Central memory CD8-positive, alpha-beta T cell (primary cell): Measurements from ENCODE around the gene AFTPH.
A peak's percentile ranks its signal among the peaks of the same experiment; 100 is the strongest.

ENCODE experiments used
- ATAC-seq: fragments of 150-1000 bp; cut with Tn5 transposase; replicated peaks from 2 replicates; pipeline ENCODE4 v1.10.0; 2022; ENCODE audit warnings: mild to moderate bottlenecking, moderate FRiP score, moderate number of reproducible peaks; ENCODE audit not compliant: poor library complexity, severe bottlenecking; ENCODE audit errors: extremely low read depth
- DNase-seq, 2 donors: peaks; one replicate each; pipeline ENCODE4 v3.0.0; 2021; ENCODE audit warnings: low spot score in 2 of 2
- H3K27ac Mint-ChIP-seq: one replicate; pipeline ENCODE4 v1.8.0; 2022; ENCODE audit warnings: low read depth, mild to moderate bottlenecking, moderate library complexity, mixed read lengths
- H3K27me3 Mint-ChIP-seq: one replicate; pipeline ENCODE4 v1.8.0; 2022; ENCODE audit warnings: mixed read lengths
- H3K36me3 Mint-ChIP-seq: one replicate; pipeline ENCODE4 v1.8.0; 2022; ENCODE audit warnings: mild to moderate bottlenecking, moderate library complexity, mixed read lengths; ENCODE audit not compliant: insufficient read depth
- H3K4me1 Mint-ChIP-seq: one replicate; pipeline ENCODE4 v1.8.0; 2022; ENCODE audit warnings: mixed read lengths
- H3K4me3 Mint-ChIP-seq: one replicate; pipeline ENCODE4 v1.8.0; 2022; ENCODE audit warnings: mild to moderate bottlenecking, moderate library complexity, mixed read lengths
- H3K9me3 Mint-ChIP-seq: one replicate; pipeline ENCODE4 v1.8.0; 2022; ENCODE audit warnings: mixed read lengths

Gene AFTPH

DNA sequence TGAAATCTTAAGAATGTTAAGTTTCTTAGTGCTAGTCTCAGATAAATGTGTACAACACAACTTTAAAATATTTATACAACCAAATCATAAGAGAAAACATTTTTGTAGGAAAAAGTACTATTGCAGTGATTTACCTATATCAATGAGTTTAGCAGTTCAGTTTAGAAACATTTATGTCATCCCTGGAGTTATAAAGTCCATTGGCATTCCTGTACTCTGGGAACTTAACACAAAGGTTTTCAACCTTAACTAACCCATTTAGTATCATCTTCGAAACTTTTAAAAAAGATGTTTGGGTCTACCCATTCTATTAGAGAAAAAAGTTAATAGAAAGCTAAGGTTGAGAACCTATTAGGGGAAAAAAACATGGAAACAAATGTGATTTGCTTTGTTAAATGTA lies 10.9 kb downstream of the AFTPH start:
- Mint-ChIP-seq H3K9me3 (no peaks in the 10 kb centered on the region), H3K27ac (no peak overlapping the region), H3K4me3 (no peak overlapping the region), H3K4me1 (peaks cover 51% of the 10 kb centered on the region), H3K27me3 (no peaks in the 10 kb centered on the region), H3K36me3 (peaks cover 12% of the 10 kb centered on the region)
- ATAC-seq (no peak), DNase-seq (no peak)

DNA sequence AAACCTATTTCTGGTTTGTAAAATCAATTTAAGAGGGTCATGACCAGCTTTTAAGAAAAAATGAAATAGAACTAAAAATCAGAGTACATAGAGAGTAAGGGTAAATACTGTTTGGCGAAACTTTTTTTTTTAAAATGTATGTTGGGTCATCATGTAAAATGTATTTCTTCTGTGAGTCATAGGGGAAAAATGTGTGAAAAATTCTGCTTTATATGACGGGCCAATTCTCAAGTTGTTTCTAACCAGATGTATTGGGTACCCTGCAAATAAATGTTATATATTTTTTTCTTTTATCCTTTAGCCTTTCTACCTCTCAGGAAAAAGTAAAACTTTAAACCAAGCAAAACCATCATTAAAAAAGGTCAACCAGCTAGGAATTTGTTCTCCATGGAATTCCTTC lies 13.9 kb downstream of the AFTPH start:
- ATAC-seq (no peak), DNase-seq (no peak)
- Mint-ChIP-seq H3K4me1 (peaks cover 48% of the 10 kb centered on the region), H3K27me3 (no peaks in the 10 kb centered on the region), H3K4me3 (no peak overlapping the region), H3K9me3 (no peaks in the 10 kb centered on the region), H3K27ac (no peak overlapping the region), H3K36me3 (peaks cover 11% of the 10 kb centered on the region)

DNA sequence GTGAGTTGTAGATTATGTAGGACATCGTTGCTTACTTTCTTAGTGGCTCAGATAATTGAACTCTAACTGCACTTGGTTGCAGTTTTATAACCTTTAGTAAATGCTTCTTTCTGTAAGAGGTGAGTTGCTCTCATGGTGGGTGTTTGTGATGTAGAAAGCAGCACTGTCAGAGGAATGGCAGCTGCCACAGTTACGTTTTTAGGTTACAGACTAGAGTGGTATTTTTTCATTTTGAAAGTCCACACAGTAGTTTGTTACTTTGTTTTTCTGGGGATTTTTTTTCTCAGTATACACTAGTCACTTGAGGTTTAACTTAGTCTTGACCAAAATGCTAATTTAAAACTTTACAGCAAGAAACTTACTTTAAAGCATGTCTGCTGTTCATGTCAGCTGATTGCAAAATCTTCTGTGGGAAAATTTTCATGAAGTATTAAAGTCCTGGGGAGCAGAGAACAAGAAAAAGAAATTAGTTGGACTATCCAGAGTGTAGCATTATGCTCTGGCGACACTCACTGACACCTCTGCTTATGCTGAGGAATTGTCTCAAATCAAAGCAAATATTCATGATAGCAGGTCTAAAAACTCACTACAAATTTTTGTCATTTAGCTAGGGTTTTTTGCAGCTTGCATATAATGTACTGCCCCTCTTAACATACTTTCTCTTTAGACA lies 14.8 kb downstream of the AFTPH start:
- no peak overlapping the region for H3K27ac Mint-ChIP-seq
- H3K9me3 Mint-ChIP-seq = no peaks in the 10 kb centered on the region
- peaks cover 55% of the 10 kb centered on the region for H3K4me1 Mint-ChIP-seq
- H3K4me3 Mint-ChIP-seq = no peak overlapping the region
- DNase-seq (no peak), ATAC-seq (no peak)
- H3K27me3 Mint-ChIP-seq = no peaks in the 10 kb centered on the region
- H3K36me3 Mint-ChIP-seq = peaks cover 11% of the 10 kb centered on the region

DNA sequence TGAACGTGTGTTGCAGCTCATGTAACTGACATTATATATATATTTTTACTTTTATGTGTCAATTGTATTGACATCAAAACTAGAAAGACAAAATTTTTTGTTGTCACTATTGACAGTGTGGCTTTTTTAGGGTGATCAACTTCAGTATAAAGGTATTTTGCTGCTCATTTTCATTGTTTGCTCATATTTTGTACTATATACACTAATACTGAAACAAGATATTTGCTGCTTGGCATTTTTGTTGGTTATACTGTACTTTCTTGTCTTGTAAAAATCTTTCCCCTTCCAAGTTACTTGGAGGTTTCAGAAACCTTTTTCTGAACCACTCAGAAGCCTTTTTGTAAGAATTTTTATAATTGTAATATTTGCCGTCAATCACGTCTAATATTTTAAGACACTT lies 16.5 kb downstream of the AFTPH start:
- peaks cover 49% of the 10 kb centered on the region for H3K4me1 Mint-ChIP-seq

DNA sequence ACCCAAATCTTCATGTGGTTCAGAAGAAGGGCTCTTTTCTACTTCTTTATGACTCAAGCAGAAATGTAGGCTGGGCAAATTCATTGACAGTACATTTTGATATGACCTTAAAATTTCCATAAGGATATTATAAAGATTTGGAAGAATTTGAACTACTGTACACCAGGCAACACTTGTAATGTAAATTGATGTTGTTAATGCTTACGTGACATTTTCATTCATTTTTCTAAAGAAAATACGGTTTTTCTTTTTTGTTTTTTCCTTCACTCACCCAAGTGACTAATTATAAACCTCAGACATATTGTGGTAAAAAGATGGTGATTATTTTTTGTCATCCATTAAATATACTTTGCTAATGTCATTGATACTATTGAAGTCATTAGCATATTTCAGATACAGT lies 17.4 kb downstream of the AFTPH start:
- DNase-seq = no peak
- Mint-ChIP-seq H3K27me3 (no peaks in the 10 kb centered on the region), H3K27ac (no peak overlapping the region), H3K36me3 (peaks cover 9% of the 10 kb centered on the region), H3K9me3 (no peaks in the 10 kb centered on the region), H3K4me1 (peaks cover 42% of the 10 kb centered on the region), H3K4me3 (no peak overlapping the region)
- no peak for ATAC-seq

More for the DNA sequence above, 16.5 kb downstream of the AFTPH start:
- H3K4me3 Mint-ChIP-seq = no peak overlapping the region
- H3K27me3 Mint-ChIP-seq = no peaks in the 10 kb centered on the region
- H3K9me3 Mint-ChIP-seq = no peaks in the 10 kb centered on the region
- DNase-seq (no peak), ATAC-seq (no peak)
- H3K27ac Mint-ChIP-seq = no peak overlapping the region
- peaks cover 11% of the 10 kb centered on the region for H3K36me3 Mint-ChIP-seq

DNA sequence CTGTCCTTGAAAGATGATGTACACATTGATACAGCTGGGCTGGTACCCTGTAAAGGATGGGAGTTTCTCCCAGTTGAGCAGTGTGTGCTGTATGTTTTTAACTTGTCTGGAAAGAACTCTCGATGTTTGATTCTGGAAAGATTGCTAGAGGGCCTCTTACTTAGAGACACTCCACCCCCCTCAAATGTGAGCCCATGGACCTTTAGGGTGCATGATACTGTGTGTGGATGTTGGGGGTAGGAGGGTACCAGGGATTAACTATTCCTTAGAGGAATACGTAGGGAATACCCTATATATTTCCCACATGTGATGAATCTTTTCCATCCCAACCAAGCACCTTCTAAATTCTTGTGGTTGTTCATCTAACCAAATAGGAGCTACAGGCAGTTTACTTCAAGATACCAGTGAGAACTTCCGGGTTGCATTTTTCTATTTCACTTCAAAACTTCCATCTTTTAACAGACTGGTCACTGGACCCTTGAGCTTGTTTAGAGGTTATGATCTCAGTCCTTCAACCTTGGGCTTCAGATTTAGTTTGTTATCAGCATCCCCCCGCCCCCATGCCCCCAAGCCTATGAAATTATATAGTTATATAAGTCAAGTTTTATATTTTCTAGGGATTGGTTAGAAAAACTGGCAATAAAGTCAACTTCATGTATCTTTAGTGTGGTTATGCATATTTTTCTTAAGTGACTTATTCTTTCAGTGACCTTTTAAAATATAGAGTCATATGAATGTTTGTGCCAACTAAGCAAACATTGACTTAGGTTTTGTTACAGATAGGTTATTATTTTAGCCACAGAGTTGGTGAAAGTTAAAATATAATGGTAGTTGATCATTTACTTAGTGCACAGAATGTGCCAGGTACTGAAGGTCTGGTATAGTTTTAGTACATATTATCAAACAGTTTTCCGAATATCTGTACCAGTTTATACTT lies 18.2 kb downstream of the AFTPH start:
- H3K36me3 Mint-ChIP-seq = peaks cover 7% of the 10 kb centered on the region
- H3K27me3 Mint-ChIP-seq = no peaks in the 10 kb centered on the region
- peaks cover 39% of the 10 kb centered on the region for H3K4me1 Mint-ChIP-seq
- H3K4me3 Mint-ChIP-seq = no peak overlapping the region
- no peak overlapping the region for H3K27ac Mint-ChIP-seq
- DNase-seq (no peak), ATAC-seq (no peak)
- no peaks in the 10 kb centered on the region for H3K9me3 Mint-ChIP-seq

DNA sequence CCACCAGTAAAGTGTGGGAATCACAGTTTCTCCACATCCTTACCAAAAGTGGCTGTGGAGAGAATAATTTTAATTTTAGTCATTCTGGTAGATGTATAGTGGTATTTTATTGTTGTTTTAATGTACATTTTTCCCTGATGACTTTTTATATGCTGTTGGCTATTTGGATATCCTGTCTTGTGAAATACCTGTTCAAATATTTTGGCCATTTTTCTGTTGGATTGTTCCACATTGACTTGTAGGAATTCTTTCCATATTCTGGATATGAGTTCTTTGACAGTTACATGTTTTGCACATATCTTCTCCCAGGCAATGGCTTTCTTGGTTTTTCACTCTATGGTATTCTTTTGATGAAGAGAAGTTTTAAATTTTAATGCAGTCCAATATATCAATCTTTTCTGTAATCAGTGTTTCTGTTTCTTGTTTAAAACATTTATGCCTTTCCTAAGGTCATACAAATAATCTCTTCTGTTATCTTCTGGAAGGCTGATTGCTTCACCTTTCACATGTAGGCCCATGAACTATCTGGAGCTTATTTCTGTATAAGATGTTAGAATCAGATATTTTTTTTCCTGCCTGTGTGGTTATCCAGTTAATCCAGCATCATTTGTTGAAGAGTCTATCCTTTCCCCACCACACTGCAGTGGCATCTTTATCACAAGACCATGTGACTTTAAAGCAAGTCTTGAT lies 19.0 kb downstream of the AFTPH start:
- Mint-ChIP-seq H3K27ac (peak overlapping the region; percentile 20), H3K4me1 (peaks cover 39% of the 10 kb centered on the region), H3K4me3 (no peak overlapping the region), H3K9me3 (no peaks in the 10 kb centered on the region), H3K36me3 (peaks cover 7% of the 10 kb centered on the region), H3K27me3 (no peaks in the 10 kb centered on the region)
- no peak for DNase-seq
- ATAC-seq = no peak

DNA sequence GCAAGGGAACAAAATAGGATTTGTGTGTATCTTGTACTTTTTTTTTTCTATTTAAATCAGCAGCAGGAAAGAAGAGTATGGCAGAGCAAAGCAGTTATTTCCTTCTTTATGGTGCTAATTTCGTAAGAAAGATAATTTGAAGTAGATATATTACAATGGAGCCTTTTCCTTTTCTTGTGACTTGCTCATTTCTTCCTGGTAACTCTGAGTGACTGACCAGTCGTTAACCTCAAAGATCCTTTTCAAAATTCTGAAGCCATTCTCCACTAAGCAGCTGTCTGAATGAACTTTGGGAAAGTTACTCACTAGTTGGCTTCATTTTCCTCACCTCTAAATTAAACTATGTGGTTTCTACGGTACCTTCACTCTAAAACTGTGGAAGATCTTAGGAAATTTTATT lies 24.6 kb downstream of the AFTPH start:
- ATAC-seq (no peak), DNase-seq (no peak)
- Mint-ChIP-seq H3K36me3 (peaks cover 14% of the 10 kb centered on the region), H3K27ac (no peak overlapping the region), H3K9me3 (no peaks in the 10 kb centered on the region), H3K4me1 (peaks cover 17% of the 10 kb centered on the region), H3K27me3 (no peaks in the 10 kb centered on the region), H3K4me3 (no peak overlapping the region)

DNA sequence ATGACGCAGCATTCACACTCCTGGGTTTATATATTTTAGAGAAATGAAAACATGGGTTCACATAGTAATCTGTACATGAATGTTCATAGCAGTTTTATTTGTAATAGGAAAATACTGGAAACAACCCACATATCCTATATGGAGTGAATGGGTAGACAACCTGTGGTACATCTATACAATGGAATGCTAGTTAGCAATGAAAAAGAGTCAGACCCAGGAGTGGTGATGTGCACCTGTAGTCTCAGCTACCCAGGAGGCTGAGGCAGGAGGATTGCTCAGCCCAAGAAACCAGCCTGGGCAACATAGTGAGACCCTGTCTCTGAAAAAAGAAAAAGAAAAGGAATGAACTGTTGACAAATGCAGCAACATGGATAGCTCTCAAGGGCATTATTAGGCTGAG lies 25.9 kb downstream of the AFTPH start:
- peaks cover 11% of the 10 kb centered on the region for H3K4me1 Mint-ChIP-seq
- H3K27me3 Mint-ChIP-seq = no peaks in the 10 kb centered on the region
- H3K27ac Mint-ChIP-seq = no peak overlapping the region
- no peaks in the 10 kb centered on the region for H3K9me3 Mint-ChIP-seq
- peaks cover 15% of the 10 kb centered on the region for H3K36me3 Mint-ChIP-seq
- ATAC-seq (no peak), DNase-seq (no peak)
- H3K4me3 Mint-ChIP-seq = no peak overlapping the region

DNA sequence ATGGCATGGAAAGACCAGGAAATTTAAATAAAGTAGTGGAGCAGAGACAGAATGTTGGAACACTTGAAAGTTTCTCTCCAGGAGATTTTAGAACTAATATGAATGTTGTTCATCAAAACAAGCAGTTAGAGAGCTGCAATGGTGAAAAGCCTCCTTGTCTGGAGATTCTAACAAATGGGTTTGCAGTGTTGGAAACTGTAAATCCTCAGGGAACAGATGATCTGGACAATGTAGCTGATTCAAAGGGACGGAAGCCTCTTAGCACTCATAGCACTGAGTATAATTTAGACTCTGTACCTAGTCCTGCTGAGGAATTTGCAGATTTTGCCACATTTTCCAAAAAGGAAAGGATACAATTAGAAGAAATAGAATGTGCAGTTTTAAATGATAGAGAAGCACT lies 27.7 kb downstream of the AFTPH start:
- Mint-ChIP-seq H3K27ac (no peak overlapping the region), H3K27me3 (no peaks in the 10 kb centered on the region), H3K4me1 (peaks cover 15% of the 10 kb centered on the region), H3K36me3 (peaks cover 20% of the 10 kb centered on the region), H3K9me3 (no peaks in the 10 kb centered on the region), H3K4me3 (no peak overlapping the region)
- DNase-seq (no peak), ATAC-seq (no peak)

DNA sequence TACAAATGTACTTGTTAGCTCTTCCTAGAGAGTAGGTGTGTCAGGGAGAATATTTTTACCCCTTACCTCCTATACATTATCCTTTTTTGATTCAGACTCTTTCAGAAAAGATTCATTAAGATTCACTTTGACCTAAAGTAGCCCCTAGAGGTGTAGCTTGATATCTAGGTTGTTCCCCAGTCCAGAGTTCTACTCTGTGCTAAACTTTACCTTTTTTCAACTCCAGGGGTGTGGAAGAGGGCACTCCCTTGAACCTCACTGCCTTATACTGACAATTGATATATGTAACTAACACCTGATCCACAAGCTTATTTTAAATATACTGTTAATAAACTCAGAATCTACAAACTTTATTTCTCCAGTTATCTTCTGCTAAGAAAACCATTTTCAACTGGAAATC lies 30.0 kb downstream of the AFTPH start:
- Mint-ChIP-seq H3K4me3 (no peak overlapping the region), H3K4me1 (peaks cover 15% of the 10 kb centered on the region), H3K9me3 (no peaks in the 10 kb centered on the region), H3K27me3 (no peaks in the 10 kb centered on the region), H3K36me3 (peaks cover 23% of the 10 kb centered on the region), H3K27ac (no peak overlapping the region)
- ATAC-seq (no peak), DNase-seq (no peak)

DNA sequence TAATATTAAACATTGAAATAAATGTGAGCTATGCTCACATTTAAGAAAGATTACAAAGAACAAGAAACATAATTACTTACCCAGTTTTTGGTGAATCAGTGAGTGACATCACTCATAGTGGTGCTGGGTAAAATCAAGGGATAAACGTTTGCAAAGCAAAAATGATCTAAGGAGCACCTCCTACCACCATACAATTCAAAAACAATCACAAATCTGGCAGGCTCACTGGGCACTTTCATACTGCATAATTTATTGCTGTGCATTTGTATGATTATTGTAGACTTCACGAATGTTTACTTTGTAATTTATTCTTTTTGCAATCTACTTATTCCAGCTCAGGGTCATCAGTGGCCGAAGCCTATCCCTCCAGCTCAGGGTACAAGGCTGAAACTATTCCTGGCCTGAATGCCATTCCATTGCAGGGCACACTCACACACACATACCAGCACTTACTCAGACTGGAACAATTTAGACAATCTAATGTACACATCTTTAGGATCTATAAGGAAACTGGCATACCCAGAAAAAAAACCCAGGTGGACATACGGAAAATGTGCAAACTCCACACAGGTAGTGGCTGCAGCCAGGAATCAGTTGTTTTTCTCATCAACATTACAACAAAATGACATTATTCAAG lies 34.4 kb downstream of the AFTPH start:
- no peak overlapping the region for H3K4me3 Mint-ChIP-seq
- no peaks in the 10 kb centered on the region for H3K27me3 Mint-ChIP-seq
- H3K36me3 Mint-ChIP-seq = peaks cover 12% of the 10 kb centered on the region
- no peak for ATAC-seq
- no peak overlapping the region for H3K27ac Mint-ChIP-seq
- no peaks in the 10 kb centered on the region for H3K9me3 Mint-ChIP-seq
- no peak for DNase-seq
- peaks cover 12% of the 10 kb centered on the region for H3K4me1 Mint-ChIP-seq
